Panc1 (cell line): ENCODE data around the gene LIMCH1. TPM values are rescaled to one million over a fixed set of nuclear protein-coding genes. Genes with fewer than 3 reads are reported as not detected.

Source experiments
- ATAC-seq: fragments of 200-7000 bp; cut with Tn5 transposase; 2 replicates; pipeline ENCODE4 v1.9.1; 2020; ENCODE audit warnings: mild to moderate bottlenecking, moderate library complexity
- BruUV-seq: library from RNA; stranded (reverse); fragments of 400-500 nt; replicated peaks from 2 replicates; lab custom pipeline; 2021; lab: Mats Ljungman, UMichigan
- CTCF ChIA-PET: fragments of 300-600 bp; sonication (Branson Sonifier 250); formaldehyde crosslinking; loops from one replicate; lab custom pipeline; 2022; ENCODE audit warnings: antibody characterized with exemption; lab: Charles Lee
- POLR2A ChIA-PET: fragments of 300-600 bp; sonication (Branson Sonifier 250); formaldehyde crosslinking; loops from one replicate; lab custom pipeline; 2022; ENCODE audit warnings: antibody characterized with exemption; lab: Charles Lee
- DNase-seq: peaks from one replicate; pipeline ENCODE4 v3.0.0-alpha.2; 2010; ENCODE audit warnings: low read depth, low spot score
- H3K27ac ChIP-seq: 2 replicates; pipeline ENCODE4 v1.5.1; 2011; ENCODE audit warnings: mild to moderate bottlenecking, low read length, inconsistent platforms
- H3K27me3 ChIP-seq: fragments of 200-500 bp; sonication (Bioruptor generic); 2 replicates; pipeline ENCODE4 v1.6.0; 2014; ENCODE audit warnings: low read length, inconsistent platforms; ENCODE audit not compliant: control insufficient read depth, insufficient read depth
- H3K36me3 ChIP-seq: fragments of 200-500 bp; sonication (Bioruptor generic); 2 replicates; pipeline ENCODE4 v1.5.1; 2014; ENCODE audit warnings: inconsistent platforms, mild to moderate bottlenecking, low read length, moderate library complexity; ENCODE audit not compliant: control insufficient read depth, insufficient read depth
- H3K4me1 ChIP-seq: 2 replicates; pipeline ENCODE4 v1.5.1; 2011; ENCODE audit warnings: inconsistent platforms, mild to moderate bottlenecking, low read length, moderate library complexity; ENCODE audit not compliant: control insufficient read depth, insufficient read depth
- H3K4me3 ChIP-seq, 2 experiments: 2 replicates each; pipeline ENCODE4 v1.5.1; 2011 to 2012; ENCODE audit warnings: low read depth in 2 of 2, low read length in 2 of 2, mild to moderate bottlenecking in 2 of 2, inconsistent platforms in 1 of 2, moderate library complexity in 1 of 2
- H3K9me3 ChIP-seq: fragments of 200-500 bp; sonication (Bioruptor generic); 2 replicates; pipeline ENCODE4 v1.5.1; 2014; ENCODE audit warnings: low read depth, mild to moderate bottlenecking, inconsistent platforms, low read length, moderate library complexity; ENCODE audit not compliant: control insufficient read depth, insufficient read depth
- POLR2AphosphoS5 ChIP-seq: IDR thresholded peaks from 2 replicates; pipeline ENCODE4 v1.6.1; 2012; ENCODE audit warnings: mild to moderate bottlenecking, low read depth, low read length, moderate library complexity
- SIN3A ChIP-seq: IDR thresholded peaks from 2 replicates; pipeline ENCODE4 v1.6.1; 2012; ENCODE audit warnings: low read depth, mild to moderate bottlenecking, low read length, moderate library complexity, borderline replicate concordance; ENCODE audit not compliant: insufficient read depth
- TCF7L2 ChIP-seq: IDR thresholded peaks from 2 replicates; pipeline ENCODE4 v1.6.1; 2011; ENCODE audit warnings: mild to moderate bottlenecking, low read depth, low read length, inconsistent platforms
- in situ Hi-C: cut with HindIII; loops from 2 replicates; pipeline ENCODE4 v1.10.0; 2016; ENCODE audit warnings: low sequenced_read_pairs, low pct_unique_long_range_greater_than_20kb
- intact Hi-C: fragments of 100-400 bp; cut with micrococcal nuclease; formaldehyde crosslinking; loops from one replicate; pipeline ENCODE4 v1.10.0; 2022; ENCODE audit not compliant: unreplicated experiment
- total RNA-seq: library from RNA; stranded (reverse); gene quantifications from one replicate; pipeline ENCODE4 v1.2.1, GENCODE V29; 2021; ENCODE audit not compliant: unreplicated experiment
- TF ChIP-seq, protein P1 (sequence below): fragments of 450-650 bp; IDR thresholded peaks from 2 replicates; pipeline ENCODE4 v1.5.1; 2017; ENCODE audit warnings: mild to moderate bottlenecking
- TF ChIP-seq, protein P2 (sequence below), 2 experiments: IDR thresholded peaks; 2 replicates each; pipeline ENCODE4 v1.6.1; 2011 to 2012; ENCODE audit warnings: low read depth in 2 of 2, control low read depth in 1 of 2, low read length in 1 of 2, mild to moderate bottlenecking in 1 of 2, moderate library complexity in 1 of 2; ENCODE audit not compliant: insufficient read depth in 1 of 2

LIMCH1 gene
- total RNA-seq, 1 experiment from 2014 or later = 3.3 TPM

DNA sequence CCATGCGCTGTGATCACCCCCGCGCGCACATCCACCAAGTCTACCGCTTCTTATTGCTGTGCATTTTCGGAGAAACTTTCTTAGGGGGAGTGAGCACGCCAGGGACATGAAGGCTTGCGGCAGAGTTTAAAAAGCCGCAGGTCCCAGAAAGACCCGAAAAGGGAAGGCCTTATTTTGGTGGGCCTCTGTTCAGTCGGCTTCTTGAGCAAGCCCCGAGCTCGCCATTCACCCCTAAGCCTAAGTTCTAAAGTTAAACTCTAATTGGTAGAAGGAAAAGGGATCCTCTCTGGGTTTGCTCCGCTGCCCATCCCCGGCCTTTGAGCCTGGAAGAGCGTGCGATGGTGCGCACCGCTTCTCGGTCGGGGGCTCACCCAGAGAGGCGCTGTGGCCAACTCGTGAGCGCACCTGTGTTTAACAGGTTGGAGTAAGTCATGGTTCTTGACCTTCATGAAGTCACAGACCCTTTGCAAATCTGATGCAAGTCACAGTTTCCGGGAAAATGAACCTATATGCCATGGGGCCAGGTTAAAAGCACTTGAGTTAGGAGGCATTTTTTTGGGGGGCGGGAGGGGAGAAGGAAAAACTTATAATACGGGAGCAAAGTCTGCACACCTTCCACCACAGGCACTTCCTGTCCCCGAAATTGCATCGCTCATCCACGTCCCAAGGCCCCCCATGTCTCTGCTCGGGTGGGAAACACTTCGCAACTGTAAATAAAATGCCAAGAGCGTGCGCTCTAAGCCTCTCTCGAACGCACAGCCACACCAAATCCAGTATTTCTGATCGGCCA is 208.7 kb downstream of the LIMCH1 start:
- Histone ChIP-seq H3K4me1 (no peaks in the 10 kb centered on the region), H3K9me3 (no peaks in the 10 kb centered on the region), H3K36me3 (no peaks in the 10 kb centered on the region), H3K27me3 (peaks cover 2% of the 10 kb centered on the region; the same call in 1 of the 2 replicates), H3K27ac (no peak overlapping the region), H3K4me3 (no peak overlapping the region; a peak in 1 of 4 replicates)
- POLR2A ChIA-PET = no interaction called here
- ATAC-seq (no peak), DNase-seq (no peak)
- CTCF ChIA-PET = no interaction called here
- BruUV-seq = no TSS peak
- no peak for TF ChIP-seq SIN3A
- TF ChIP-seq, protein P1, sequence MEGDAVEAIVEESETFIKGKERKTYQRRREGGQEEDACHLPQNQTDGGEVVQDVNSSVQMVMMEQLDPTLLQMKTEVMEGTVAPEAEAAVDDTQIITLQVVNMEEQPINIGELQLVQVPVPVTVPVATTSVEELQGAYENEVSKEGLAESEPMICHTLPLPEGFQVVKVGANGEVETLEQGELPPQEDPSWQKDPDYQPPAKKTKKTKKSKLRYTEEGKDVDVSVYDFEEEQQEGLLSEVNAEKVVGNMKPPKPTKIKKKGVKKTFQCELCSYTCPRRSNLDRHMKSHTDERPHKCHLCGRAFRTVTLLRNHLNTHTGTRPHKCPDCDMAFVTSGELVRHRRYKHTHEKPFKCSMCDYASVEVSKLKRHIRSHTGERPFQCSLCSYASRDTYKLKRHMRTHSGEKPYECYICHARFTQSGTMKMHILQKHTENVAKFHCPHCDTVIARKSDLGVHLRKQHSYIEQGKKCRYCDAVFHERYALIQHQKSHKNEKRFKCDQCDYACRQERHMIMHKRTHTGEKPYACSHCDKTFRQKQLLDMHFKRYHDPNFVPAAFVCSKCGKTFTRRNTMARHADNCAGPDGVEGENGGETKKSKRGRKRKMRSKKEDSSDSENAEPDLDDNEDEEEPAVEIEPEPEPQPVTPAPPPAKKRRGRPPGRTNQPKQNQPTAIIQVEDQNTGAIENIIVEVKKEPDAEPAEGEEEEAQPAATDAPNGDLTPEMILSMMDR = no peak
- TF ChIP-seq TCF7L2 = no peak
- TF ChIP-seq, protein P2, sequence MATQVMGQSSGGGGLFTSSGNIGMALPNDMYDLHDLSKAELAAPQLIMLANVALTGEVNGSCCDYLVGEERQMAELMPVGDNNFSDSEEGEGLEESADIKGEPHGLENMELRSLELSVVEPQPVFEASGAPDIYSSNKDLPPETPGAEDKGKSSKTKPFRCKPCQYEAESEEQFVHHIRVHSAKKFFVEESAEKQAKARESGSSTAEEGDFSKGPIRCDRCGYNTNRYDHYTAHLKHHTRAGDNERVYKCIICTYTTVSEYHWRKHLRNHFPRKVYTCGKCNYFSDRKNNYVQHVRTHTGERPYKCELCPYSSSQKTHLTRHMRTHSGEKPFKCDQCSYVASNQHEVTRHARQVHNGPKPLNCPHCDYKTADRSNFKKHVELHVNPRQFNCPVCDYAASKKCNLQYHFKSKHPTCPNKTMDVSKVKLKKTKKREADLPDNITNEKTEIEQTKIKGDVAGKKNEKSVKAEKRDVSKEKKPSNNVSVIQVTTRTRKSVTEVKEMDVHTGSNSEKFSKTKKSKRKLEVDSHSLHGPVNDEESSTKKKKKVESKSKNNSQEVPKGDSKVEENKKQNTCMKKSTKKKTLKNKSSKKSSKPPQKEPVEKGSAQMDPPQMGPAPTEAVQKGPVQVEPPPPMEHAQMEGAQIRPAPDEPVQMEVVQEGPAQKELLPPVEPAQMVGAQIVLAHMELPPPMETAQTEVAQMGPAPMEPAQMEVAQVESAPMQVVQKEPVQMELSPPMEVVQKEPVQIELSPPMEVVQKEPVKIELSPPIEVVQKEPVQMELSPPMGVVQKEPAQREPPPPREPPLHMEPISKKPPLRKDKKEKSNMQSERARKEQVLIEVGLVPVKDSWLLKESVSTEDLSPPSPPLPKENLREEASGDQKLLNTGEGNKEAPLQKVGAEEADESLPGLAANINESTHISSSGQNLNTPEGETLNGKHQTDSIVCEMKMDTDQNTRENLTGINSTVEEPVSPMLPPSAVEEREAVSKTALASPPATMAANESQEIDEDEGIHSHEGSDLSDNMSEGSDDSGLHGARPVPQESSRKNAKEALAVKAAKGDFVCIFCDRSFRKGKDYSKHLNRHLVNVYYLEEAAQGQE (IDR thresholded peaks at IDR 0.05; ENCODE audit: insufficient read depth in 1 of 2, low read depth in 2 of 2, low read length in 1 of 2) = no peak
- TF ChIP-seq POLR2AphosphoS5 = no peak
- in situ Hi-C loops (no loop called here), intact Hi-C loops (no loop called here)

DNA sequence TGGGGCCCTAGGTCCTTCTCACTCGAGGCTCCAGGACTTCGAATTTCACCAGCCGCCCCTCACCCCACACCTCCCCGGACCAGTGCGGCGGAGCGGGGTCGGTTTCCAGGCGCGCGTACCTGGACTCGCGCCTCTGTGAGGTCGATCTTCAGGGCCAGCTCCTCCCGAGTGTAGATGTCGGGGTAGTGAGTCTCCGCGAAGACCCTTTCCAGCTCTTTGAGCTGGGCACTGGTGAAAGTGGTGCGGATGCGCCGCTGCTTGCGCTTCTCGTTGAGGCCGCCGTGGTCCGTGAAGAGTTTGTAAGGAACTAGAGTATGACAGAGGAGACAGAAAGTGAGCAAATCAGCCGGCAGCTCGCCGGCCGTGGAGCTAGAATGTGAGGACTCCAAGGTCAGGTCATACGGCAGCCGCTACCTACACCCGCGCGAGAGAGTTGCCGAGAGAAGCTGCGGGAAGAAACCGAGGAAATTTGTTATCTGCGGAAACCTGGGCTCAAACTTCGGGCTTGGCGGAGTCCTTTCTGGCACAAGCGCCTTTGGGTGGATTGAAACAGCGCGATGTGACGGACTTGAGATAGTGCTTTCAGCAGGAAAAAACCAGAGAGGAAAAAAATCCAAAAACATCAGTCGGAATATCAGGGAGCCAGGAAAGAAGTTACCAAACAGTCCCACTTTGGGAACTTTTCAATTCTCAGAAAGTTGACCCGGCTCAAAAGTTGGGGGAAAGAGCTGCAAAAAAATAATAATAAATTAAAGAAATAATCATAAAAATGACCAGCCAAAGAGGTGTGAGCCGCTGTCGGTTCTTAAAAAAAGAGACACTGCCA is 209.5 kb downstream of the LIMCH1 start:
- ATAC-seq (no peak), DNase-seq (no peak)
- TF ChIP-seq TCF7L2 (no peak), POLR2AphosphoS5 (no peak), SIN3A (no peak)
- TF ChIP-seq, protein P1 = no peak
- TF ChIP-seq, protein P2 (IDR thresholded peaks at IDR 0.05; ENCODE audit: insufficient read depth in 1 of 2, low read depth in 2 of 2, low read length in 1 of 2) = no peak
- H3K4me1 ChIP-seq = no peaks in the 10 kb centered on the region
- peaks cover 5% of the 10 kb centered on the region; the same call in 1 of the 2 replicates for H3K27me3 ChIP-seq
- H3K9me3 ChIP-seq = no peaks in the 10 kb centered on the region
- H3K27ac ChIP-seq = no peak overlapping the region
- no peak overlapping the region; a peak in 1 of 4 replicates for H3K4me3 ChIP-seq
- H3K36me3 ChIP-seq = no peaks in the 10 kb centered on the region
- in situ Hi-C loops (no loop called here), intact Hi-C loops (no loop called here)
- POLR2A ChIA-PET = no interaction called here
- no TSS peak for BruUV-seq
- CTCF ChIA-PET = no interaction called here
